GM18505 (cell line): ENCODE results near the gene FSTL4.

Experiments
- ATAC-seq: cut with Tn5 transposase; IDR thresholded peaks from one replicate; pipeline ENCODE4 v1.9.1; 2021; ENCODE audit not compliant: unreplicated experiment
- POLR2A ChIP-seq: IDR thresholded peaks from 4 replicates; pipeline ENCODE4 v1.6.1; 2011; ENCODE audit warnings: borderline replicate concordance; ENCODE audit not compliant: insufficient read depth, insufficient read length; ENCODE audit errors: extremely low read depth

FSTL4 gene

DNA sequence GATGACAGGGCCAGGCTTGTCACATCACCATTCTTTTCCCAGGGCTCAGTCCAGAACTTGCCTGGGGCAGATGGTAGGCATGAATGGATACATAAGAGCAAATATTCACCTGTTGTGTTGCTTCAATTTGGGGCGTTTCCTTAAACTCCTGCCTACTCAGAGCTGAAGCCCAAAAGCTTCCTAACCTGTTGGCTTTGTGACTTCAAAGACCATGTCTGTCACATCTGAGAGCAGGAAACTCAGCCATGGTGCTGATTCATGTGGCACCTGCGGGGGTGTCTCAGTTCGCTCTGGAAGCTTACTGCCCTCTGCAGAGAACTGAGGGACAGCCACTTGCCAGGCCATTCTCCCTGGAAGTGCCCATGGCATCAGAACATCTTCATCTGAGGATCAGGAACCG, 313.9 kb downstream of the FSTL4 start:
- no peak for TF ChIP-seq POLR2A
- ATAC-seq: no peak

DNA sequence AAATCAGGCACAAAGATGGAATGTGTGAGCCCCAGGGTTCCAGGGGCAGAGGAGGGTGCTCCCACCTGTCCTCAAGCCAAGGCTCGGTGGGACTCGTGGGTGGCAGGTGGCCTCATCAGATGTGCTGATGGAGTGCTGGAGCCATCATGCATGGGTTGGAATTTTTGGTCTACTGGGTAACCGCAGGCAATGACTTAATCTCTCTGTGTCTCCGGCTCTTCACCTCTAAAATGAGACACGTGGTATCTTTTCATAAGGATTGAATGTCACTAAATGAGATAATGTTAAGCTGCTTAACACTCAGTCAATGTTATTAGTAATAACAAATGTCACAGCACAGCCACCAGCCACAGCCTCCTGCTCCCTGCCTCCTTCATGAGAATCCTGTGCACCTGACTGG, 315.0 kb downstream of the FSTL4 start:
- TF ChIP-seq POLR2A: no peak
- no peak for ATAC-seq

DNA sequence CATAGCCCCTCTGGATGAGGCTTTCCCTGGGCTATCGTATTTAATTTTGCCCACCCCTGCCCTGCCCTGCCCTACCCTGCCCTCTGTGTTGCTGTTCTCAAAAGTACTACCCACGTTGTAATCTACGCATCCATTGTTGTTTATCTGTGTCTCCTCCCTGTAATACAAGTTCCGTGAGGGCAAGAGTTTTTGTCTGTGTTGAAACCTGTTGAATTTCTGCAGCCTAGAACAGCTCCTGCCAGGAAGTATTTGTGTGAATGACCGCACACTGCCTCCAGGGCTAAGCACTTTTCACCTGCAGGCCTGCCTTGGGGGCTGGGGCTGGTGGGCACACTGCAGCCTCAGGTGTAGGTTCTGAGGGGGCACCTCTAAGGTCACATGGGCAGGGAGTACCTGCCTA, 315.7 kb downstream of the FSTL4 start:
- ATAC-seq: no peak
- TF ChIP-seq POLR2A: no peak

DNA sequence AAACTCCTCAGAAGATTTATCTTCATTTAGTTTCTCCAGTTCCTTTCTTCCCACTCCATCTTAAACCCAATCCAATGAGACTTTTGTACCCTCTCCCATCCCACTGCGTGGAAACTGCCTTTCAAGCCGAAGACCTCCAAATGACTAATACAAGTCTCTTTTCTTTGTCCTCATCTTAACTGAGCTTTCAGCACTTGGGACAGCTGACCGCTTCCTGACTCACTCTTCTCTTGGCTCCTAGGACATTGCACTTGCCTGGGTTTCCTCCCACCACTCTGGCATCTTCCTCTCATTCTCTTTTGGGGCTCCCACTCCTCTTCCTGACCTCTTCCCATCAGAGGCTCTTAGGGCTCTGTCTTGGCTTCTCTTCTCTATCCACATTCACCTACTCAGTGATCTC, 316.8 kb downstream of the FSTL4 start:
- no peak for ATAC-seq
- TF ChIP-seq POLR2A: no peak

DNA sequence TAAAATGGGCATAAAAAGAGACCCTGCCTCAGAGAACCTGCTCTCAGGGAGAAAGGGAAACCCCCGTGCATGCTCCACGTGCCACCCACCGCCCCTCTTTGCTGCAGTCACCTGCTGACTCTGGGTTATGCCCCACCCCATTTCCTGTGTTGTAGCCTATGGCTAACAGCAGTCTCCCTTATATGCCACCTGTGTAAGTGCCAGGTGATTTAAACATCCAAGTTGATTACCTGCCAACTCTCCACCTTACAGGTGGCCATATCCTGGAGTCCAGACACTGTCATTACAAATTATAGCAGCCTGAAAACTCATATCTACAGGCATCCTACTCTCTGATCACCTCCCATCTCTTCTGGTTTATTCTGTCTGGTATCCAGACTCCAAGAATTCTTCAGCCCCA, 318.0 kb downstream of the FSTL4 start:
- TF ChIP-seq POLR2A: no peak
- no peak for ATAC-seq

DNA sequence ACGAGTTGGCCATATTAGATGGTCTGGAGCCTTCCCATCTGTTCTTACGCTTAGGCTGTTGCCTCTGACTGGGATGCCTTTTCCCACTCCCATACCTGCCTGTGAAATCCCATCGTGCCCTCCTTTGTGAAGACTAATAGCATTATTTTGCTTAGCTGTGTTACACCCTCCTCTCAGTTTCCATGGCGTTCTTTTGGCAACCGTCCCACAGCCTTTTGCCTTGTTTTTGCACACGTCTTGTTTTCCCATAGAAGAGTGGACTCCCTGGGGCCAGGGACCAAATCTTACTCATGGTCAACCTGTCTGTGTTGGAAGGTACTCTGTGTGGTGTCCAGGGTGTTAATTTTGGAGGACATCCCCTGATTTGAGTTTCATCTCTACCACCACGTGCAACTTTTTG, 318.4 kb downstream of the FSTL4 start:
- ATAC-seq: no peak
- TF ChIP-seq POLR2A: no peak

DNA sequence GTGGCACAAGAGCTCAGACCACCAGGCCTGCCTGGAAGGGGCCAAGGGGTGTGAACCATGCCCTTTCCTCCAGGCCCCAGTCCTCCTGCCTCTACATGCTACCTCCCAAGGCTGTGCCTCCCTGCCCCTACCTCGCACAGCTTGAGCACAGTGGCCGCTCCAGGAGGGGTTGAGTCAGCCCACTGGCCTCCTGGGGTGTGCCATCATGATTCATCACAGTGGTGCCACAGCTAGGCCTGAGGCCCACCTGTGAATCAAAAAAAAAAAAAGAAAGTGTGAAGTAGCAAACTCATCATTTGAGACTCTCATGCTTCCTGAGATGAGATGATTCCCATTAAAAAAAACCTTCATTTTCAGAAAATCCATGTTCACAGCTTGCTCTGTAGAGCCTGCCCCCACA, 320.0 kb downstream of the FSTL4 start:
- ATAC-seq: no peak
- no peak for TF ChIP-seq POLR2A

DNA sequence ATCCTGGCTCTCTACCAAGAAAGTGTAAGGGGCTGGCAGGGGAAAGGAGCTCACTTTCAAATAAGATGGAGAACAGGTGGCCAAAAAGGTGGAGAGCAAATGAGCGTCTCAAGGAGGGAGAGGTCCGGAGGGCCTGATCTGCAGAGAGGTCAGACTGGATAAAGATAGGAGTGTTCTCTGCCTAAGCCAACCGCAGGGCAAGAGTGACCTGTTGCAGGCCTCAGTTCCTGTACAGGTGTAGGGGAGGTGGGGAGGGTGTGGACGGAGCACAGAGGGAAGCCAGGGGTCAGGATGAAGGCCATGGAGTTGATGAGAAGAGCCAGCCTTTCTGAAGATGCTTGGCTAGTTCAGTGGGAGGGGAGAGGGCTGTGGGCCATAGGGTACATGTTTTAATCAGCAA, 320.8 kb downstream of the FSTL4 start:
- TF ChIP-seq POLR2A: no peak
- no peak for ATAC-seq

DNA sequence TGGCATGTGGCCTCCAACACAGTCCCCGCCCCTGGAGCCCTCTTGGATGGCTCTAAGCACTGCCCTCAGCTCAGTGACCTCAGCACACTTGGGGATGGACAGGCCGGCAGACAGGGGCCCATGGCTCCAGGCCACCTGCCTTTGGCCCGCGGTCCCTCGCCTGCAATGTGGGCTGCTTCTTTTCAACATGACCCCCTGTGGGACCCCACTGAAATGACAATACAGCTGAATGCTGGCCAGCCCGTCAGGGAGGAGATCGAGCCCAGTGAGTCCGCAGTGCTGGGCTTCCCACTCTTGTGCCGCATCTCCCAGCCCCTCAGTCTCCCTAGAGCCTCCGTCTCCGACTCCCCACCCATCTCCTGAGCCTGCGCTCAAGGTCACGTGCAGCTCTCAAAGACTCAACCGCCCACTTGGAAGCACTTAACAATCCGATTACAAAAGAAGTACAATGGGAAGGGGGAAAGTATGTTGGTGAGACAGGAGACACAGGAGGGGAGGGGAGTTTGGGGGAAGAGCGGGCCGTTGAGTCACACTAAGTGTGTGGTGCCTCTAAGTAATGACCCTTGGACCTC, 321.6 kb downstream of the FSTL4 start:
- ATAC-seq: no peak
- TF ChIP-seq POLR2A: no peak

DNA sequence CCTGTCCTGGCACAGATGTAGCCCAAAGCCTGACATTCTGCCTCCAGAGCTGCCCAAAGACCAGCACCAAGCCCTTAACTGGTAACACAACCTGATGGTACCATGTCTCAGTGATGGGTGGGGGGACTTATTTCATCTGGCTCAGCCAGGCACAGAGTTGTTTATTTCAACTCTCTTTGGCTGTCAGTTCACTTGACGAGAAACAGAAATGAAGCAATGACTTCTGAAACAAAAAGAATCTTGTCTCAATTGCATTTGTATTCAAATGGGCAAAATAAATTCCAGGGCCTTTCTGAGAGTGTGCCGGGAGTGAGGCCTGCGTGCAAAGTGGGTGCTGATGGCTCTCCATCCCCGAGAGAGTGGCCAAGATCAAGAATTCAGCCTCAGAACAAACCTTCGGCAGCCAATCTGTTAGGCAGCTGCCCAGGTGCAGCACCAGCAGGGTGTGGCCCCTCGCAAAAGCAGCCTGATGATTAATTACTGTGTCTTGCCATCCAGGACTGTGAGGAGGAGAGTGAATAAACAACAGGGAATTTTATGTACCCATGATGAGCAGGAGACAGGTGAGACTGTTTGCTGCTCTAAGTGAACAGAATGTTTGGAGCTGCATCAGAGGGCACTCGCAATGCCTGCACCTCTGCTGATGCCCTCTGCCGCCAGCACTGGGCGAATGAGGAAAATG, 322.5 kb downstream of the FSTL4 start:
- no peak for ATAC-seq
- no peak for TF ChIP-seq POLR2A

DNA sequence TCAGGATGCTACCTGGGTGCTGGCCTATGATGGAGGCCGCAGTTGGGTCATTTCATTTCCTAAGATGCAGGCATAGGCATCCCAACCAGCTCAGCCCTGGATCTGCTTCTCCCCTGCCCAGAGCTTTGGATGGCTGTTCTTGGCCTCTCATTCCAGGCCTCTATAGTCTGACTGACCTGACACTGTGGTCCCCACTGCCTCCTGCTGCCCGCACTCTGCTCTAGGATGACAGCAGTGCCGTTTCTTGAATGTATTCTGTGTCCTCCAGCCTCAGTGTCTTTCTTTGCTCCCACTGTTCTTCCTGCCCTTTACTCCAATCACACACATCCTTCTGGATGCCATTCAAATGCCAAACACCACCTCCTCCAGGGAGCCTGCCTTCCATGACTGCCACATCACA, 324.8 kb downstream of the FSTL4 start:
- TF ChIP-seq POLR2A: no peak
- no peak for ATAC-seq

DNA sequence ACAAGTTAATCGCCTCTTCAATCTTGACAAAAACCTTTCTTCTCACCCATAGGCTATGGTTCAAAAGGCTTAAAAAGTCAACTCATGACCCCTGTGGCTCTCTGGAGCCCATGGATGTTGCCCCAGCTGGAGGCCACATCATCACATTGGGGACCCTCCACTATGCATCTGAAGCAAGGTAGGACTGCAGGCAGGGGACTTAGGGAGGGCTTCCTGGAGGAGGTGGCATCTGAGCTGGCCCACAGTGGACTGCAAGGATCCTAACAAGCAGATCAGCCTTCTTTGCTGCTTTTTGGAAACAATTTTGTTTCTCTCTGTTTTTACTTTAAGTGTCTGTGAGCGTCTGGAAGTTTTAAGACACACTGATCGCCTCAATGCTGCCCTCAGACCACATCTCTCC, 325.9 kb downstream of the FSTL4 start:
- ATAC-seq: no peak
- TF ChIP-seq POLR2A: no peak

DNA sequence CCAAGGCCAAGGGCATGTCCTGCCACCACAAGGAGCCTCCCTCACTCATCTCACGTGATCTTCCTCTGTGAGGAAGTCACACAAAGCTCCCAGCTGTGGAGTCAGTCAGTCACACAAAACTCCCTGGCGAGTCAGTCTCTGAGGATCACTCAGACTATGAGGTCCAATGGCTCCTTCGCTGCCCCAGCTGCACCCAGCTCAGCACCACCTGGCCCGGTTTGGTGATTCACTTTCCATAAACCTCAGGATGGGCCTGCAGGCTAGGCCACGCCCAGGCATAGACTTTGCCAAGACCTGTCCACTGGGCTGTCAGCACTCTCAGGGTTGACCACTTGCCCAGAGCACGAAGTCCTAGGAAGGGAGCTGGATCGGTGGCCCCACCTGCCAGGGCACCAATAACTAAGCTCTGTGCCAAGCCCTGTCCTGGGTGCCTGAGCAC, 326.7 kb downstream of the FSTL4 start:
- ATAC-seq: no peak
- TF ChIP-seq POLR2A: no peak

DNA sequence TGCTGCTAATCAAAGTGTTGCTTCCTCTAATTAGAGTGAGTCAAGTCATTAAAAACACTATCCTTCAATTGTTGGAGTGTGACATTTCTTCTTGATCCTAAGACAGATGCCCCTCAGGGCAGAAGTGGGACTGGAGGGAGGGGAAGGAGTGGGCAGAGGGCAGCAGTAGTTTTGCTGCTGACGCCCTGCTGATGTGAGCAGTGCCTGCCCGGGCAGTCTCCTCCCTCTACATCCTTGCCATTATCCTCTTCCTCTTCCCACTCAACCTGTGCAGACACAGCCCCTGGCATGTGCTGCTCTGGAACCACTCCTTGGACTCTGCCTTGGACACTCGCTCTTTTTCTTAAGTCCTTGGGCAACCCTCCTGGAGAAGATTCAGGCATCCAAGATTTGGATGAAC, 328.0 kb downstream of the FSTL4 start:
- no peak for ATAC-seq
- TF ChIP-seq POLR2A: no peak
